GM10248 (cell line): Measurements from ENCODE around the gene RBBP4.

Experiments used
- CTCF ChIA-PET: fragments of 300-600 bp; sonication (Branson Sonifier 250); formaldehyde crosslinking; extraction: SDS; loops from one replicate; lab custom pipeline; 2021; ENCODE audit warnings: antibody characterized with exemption; lab: Yijun Ruan, JAX
- POLR2A ChIA-PET: fragments of 350-650 bp; sonication (Branson Sonifier 250); formaldehyde crosslinking; extraction: SDS; loops from one replicate; lab custom pipeline; 2020; ENCODE audit warnings: antibody characterized with exemption; lab: Yijun Ruan, JAX
- DNase-seq: peaks from one replicate; pipeline ENCODE4 v3.0.0; 2012; ENCODE audit errors: extremely low spot score
- TF ChIP-seq, protein P1 (sequence below): IDR thresholded peaks from 2 replicates; pipeline ENCODE4 v1.5.1; 2012; ENCODE audit warnings: mild to moderate bottlenecking, low read depth; ENCODE audit errors: extremely low read depth, missing control alignments, control extremely low read depth

Gene RBBP4

DNA sequence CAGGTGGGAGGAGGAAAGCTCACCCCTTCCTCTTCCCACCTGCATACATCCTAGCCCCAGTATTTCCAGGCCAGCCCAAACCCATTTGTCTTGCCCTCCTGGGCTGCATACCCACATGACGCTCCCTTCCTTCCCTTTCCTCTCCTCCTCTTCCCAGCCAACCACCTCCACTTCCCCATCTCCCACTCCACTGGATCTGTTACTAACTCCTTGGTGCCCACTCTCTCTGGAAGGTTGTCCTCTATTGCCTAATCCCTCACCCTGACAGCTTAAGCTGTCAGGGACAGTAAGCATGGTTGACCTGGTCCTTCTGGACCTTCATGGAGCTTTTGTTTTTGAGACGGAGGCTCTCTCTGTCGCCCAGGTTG lies 74.6 kb downstream of the RBBP4 start:
- no peak for DNase-seq
- POLR2A ChIA-PET: no interaction called here
- CTCF ChIA-PET: interaction anchor here (0.7 to 2.2 kb wide), 3 partner anchors 13 to 47 kb away, joined by 3 to 8 read pairs (median 6); no protein-coding TSS in a partner anchor
- TF ChIP-seq, protein P1, sequence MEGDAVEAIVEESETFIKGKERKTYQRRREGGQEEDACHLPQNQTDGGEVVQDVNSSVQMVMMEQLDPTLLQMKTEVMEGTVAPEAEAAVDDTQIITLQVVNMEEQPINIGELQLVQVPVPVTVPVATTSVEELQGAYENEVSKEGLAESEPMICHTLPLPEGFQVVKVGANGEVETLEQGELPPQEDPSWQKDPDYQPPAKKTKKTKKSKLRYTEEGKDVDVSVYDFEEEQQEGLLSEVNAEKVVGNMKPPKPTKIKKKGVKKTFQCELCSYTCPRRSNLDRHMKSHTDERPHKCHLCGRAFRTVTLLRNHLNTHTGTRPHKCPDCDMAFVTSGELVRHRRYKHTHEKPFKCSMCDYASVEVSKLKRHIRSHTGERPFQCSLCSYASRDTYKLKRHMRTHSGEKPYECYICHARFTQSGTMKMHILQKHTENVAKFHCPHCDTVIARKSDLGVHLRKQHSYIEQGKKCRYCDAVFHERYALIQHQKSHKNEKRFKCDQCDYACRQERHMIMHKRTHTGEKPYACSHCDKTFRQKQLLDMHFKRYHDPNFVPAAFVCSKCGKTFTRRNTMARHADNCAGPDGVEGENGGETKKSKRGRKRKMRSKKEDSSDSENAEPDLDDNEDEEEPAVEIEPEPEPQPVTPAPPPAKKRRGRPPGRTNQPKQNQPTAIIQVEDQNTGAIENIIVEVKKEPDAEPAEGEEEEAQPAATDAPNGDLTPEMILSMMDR: no peak

DNA sequence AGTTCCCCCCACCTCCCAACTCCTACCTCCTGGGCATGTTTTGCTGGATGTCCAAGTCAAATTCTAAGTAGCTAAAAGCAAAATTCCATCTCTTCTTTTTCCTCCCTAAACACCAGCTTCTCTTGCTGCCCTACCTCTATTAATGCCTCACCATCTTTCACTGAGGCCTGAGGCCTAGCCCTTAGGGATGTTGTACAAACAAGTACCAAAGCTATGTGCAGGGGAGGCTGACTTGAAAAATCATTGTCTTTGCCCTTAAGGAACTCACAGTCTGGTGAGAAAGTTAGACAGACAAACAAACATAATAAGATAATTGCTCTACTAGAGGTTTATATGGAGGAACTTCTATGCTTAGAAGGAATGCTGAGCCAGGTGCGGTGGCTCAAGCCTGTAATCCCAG lies 76.9 kb downstream of the RBBP4 start:
- DNase-seq: no peak
- POLR2A ChIA-PET: no interaction called here
- TF ChIP-seq, protein P1: no peak
- CTCF ChIA-PET: interaction anchor here (1.0 to 5.5 kb wide), 5 partner anchors 13 to 328 kb away, joined by 3 to 55 read pairs (median 3); no protein-coding TSS in a partner anchor

DNA sequence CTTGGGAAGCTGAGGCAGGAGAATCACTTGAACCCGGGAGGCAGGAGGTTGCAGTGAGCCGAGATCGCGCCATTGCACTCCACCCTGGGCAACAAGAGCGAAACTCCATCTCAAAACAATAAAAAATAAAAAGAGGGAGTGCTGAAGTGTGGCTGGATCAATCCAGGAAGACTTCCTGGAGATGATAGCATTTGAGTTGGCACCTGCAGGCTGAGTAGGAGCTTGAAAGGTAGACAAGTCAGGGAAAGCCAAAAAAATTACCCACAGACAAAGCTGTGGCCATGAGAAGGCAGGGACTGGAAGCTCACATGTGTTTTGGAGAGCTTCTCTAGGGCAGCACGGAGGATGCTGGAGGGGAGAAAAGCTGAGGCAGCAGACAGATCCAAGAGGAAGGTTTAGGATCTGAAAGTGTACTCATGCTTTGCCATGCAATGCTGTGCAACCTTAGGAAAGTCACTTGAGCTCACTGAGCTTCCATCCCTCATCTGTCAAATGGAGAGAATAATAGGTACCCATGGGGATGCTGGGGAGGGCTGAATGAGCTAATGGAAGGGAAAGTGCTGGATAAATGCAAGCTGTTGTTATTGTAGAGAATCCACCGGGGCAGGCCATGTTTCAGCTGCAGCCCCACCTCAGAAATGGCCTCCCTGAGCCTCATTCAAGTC lies 77.5 kb downstream of the RBBP4 start:
- ChIA-PET CTCF (interaction anchor here (1.0 to 5.5 kb wide), 7 partner anchors 11 to 328 kb away, joined by 3 to 55 read pairs (median 5); no protein-coding TSS in a partner anchor), POLR2A (no interaction called here)
- DNase-seq: no peak
- TF ChIP-seq, protein P1: no peak

DNA sequence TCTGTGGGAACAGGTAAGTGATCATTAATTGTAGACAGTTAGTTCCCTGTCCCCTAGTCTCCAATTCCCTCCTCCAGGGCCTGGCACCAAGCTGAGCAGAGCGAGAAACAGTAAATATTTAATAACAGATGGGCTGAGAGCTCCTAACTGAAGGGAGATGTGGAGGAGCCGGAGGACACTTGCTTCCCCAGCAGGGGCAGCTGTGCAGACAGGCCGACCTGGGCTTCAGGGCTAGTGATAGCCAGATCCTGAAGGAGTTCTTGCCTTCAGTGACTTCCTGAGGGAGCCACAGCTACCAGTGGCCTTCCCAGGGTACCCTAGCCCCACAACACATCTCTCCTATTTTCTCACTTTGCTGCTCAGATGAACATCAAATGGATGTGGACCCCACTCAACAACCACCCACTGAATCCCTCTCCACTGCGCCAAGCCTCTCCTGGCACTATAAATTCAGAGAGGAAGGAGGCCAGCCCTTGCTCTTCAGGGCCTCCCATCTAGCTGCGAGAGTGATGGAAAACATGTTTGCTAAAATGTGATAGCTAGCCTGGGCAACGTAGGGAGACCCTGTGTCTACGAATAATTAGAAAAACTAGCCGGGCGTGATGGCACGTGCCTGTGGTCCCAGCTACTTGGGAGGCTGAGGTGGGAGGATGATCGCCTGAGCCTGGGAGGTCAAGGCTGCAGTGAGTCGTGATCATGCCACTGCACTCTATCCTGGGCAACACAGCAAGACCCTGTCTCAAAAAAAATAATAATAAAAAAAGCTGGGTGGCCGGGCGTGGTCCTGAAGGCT lies 78.4 kb downstream of the RBBP4 start:
- CTCF ChIA-PET: interaction anchor here (0.7 to 5.5 kb wide), 6 partner anchors 10 to 329 kb away, joined by 3 to 55 read pairs (median 5); no protein-coding TSS in a partner anchor
- POLR2A ChIA-PET: interaction anchor here (1.1 kb wide), 1 partner anchor 394 kb away, joined by 4 read pairs; the partner anchor contains the start of gene MARCKSL1
- DNase-seq: no peak
- TF ChIP-seq, protein P1: no peak

DNA sequence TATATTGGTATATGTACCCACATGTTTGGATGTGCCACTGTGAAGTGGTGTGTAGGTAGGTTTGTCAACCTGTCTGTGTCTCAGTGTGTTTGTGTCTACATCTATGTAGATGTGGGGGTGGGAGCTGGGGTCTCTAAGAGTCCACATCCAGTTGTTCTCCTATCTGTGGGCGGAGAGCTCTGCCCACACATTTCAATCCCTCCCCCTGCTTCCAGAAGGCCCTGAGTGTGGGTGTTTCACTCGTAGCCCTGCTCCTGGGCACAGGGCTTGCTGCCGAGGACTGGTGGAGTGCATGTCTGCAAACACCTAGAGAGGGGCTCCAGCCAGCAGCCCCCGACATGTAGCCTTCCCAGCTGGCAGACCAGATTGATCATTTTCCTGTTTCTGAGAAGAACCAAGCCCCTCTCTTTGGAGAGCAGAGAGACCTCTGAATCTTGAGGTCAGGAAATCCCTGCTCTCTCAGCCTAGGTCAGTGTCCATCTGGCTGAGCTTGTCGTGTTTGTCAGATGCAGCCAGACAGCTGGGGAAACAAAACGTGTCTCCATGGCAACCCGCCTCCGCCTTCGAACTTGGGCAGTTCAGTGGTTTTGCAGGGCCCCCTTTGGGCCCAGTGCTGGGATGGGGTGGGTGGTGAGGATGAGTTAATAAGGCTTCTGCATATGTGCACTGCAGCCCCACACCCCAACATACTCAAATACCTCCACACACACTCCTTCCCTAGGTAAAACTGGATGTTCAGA lies 82.7 kb downstream of the RBBP4 start:
- TF ChIP-seq, protein P1: no peak
- CTCF ChIA-PET: interaction anchor here (1.0 to 3.6 kb wide), 4 partner anchors 9 to 39 kb away, joined by 3 to 21 read pairs (median 6); no protein-coding TSS in a partner anchor
- POLR2A ChIA-PET: no interaction called here
- peak; percentile 56 for DNase-seq
